ENCODE results near the gene THOC6.

The THOC6 gene

GRCh38 chr16:3017794-3018506 lies 5.9 kb upstream of the THOC6 start, which contains the start of gene CLDN6:
Gene CLDN6 (minus strand): TSS chr16:3018183. CDS start chr16:3016021, 2,162 bp downstream.
- DNase-seq: no peak

- no peak for DNase-seq
Measured at GRCh38 chr16:3019594-3020246, 4.1 kb upstream of the THOC6 start.

GRCh38 chr16:3020247-3020603 lies 3.6 kb upstream of the THOC6 start, which contains the start of gene TNFRSF12A:
Gene TNFRSF12A (plus strand): TSS chr16:3020368. CDS start chr16:3020398, 30 bp downstream.
- DNase-seq: peak; percentile 56

GRCh38 chr16:3020604-3021448 lies 3.0 kb upstream of the THOC6 start:
- peak; percentile 72 for DNase-seq

GRCh38 chr16:3021449-3022207 lies 2.2 kb upstream of the THOC6 start:
- peak; percentile 79 for DNase-seq

GRCh38 chr16:3022208-3022683 lies 1.6 kb upstream of the THOC6 start:
- peak; percentile 81 for DNase-seq

- no peak for DNase-seq
Measured at GRCh38 chr16:3022684-3023414, 986 bp upstream of the THOC6 start.

- no peak for DNase-seq
Measured at GRCh38 chr16:3023415-3023668, 493 bp upstream of the THOC6 start.

GRCh38 chr16:3025032-3026002 lies 1.5 kb downstream of the THOC6 start:
- no peak for DNase-seq

- DNase-seq: no peak
Measured at GRCh38 chr16:3026003-3026378, 2.2 kb downstream of the THOC6 start.

GRCh38 chr16:3026609-3027488 lies 3.0 kb downstream of the THOC6 start:
- no peak for DNase-seq

- DNase-seq: no peak
Measured at GRCh38 chr16:3027489-3027795, 3.6 kb downstream of the THOC6 start.

GRCh38 chr16:3027983-3028715 lies 4.3 kb downstream of the THOC6 start:
- DNase-seq: peak; percentile 88

- DNase-seq: no peak
Measured at GRCh38 chr16:3028716-3029319, 5.0 kb downstream of the THOC6 start.

- DNase-seq: no peak
Measured at GRCh38 chr16:3029491-3030221, 5.8 kb downstream of the THOC6 start.

GRCh38 chr16:3030222-3031212 lies 6.7 kb downstream of the THOC6 start:
- no peak for DNase-seq

GRCh38 chr16:3032624-3033023 lies 8.8 kb downstream of the THOC6 start:
- DNase-seq: no peak
